K562 (cell line): Measurements from ENCODE around the gene CERCAM. TPM values are rescaled to one million over a fixed set of nuclear protein-coding genes. Genes with fewer than 3 reads are reported as not detected.

ENCODE experiments used
- CREB1 ChIP-seq, 2 experiments: sonication (generic) in 1 of 2; formaldehyde crosslinking in 1 of 2; IDR thresholded peaks; 2 replicates each; pipeline versions ENCODE4 v1.6.1 to v1.8.0; 2012 to 2022; ENCODE audit warnings: inconsistent platforms in 1 of 2, mild to moderate bottlenecking in 1 of 2, missing genetic modification reagents in 1 of 2, moderate library complexity in 1 of 2
- CREBBP ChIP-seq: IDR thresholded peaks from one replicate; pipeline ENCODE4 v1.6.1; 2012; ENCODE audit warnings: low read depth, mild to moderate bottlenecking, control low read depth, inconsistent platforms, low read length
- E2F5 ChIP-seq: sonication (generic); formaldehyde crosslinking; IDR thresholded peaks from 2 replicates; pipeline ENCODE4 v1.8.0; 2022; ENCODE audit warnings: mild to moderate bottlenecking, missing genetic modification reagents
- HDAC2 ChIP-seq: fragments of 450-650 bp; IDR thresholded peaks from 2 replicates; pipeline ENCODE4 v1.6.1; 2016; ENCODE audit warnings: mild to moderate bottlenecking
- HES1 ChIP-seq: fragments of 450-650 bp; IDR thresholded peaks from 2 replicates; pipeline ENCODE4 v1.6.1; 2016; ENCODE audit warnings: low read depth, mild to moderate bottlenecking, moderate library complexity
- KAT2B ChIP-seq: IDR thresholded peaks from one replicate; pipeline ENCODE4 v1.6.1; 2012; ENCODE audit warnings: low read depth, mild to moderate bottlenecking, control low read depth, inconsistent platforms, low read length, moderate library complexity
- PCBP1 ChIP-seq: fragments of 200-400 bp; formaldehyde crosslinking; IDR thresholded peaks from 2 replicates; pipeline ENCODE4 v1.6.1; 2018; ENCODE audit warnings: mild to moderate bottlenecking, low read depth, low read length; ENCODE audit not compliant: poor library complexity, severe bottlenecking
- PREB ChIP-seq: sonication (generic); formaldehyde crosslinking; IDR thresholded peaks from 2 replicates; pipeline ENCODE4 v1.8.1; 2023; ENCODE audit warnings: mild to moderate bottlenecking, missing genetic modification reagents
- PRPF4 ChIP-seq: fragments of 200-400 bp; formaldehyde crosslinking; IDR thresholded peaks from one replicate; pipeline ENCODE4 v1.6.1; 2017; ENCODE audit warnings: low read length, low read depth, mild to moderate bottlenecking; ENCODE audit not compliant: insufficient read depth, poor library complexity, severe bottlenecking
- SREBF1 ChIP-seq: fragments of 150-350 bp; IDR thresholded peaks from 2 replicates; pipeline ENCODE4 v1.6.1; 2014; ENCODE audit warnings: antibody characterized with exemption, low read depth, low read length, borderline replicate concordance
- TCF7L2 ChIP-seq: fragments of 150-350 bp; IDR thresholded peaks from 2 replicates; pipeline ENCODE4 v1.6.1; 2016; ENCODE audit warnings: low read depth, mild to moderate bottlenecking, low read length, moderate library complexity
- ZBTB11 ChIP-seq, 3 experiments: fragments of 200-800 bp in 1 of 3; fragments of 250-450 bp in 1 of 3; fragments of 450-650 bp in 1 of 3; sonication (Bioruptor Pico) in 1 of 3; sonication (Bioruptor generic) in 1 of 3; formaldehyde crosslinking in 1 of 3; IDR thresholded peaks; 2 replicates each; pipeline versions ENCODE4 v1.6.1 to v1.8.0; 2016 to 2022; ENCODE audit warnings: mild to moderate bottlenecking in 2 of 3, missing genetic modification characterization in 2 of 3, missing compliant biosample characterization in 1 of 3, moderate library complexity in 1 of 3
- ZBTB12 ChIP-seq: fragments of 250-450 bp; sonication (Bioruptor Pico); IDR thresholded peaks from 2 replicates; pipeline ENCODE4 v1.4.0; 2020
- ZBTB9 ChIP-seq: fragments of 450-650 bp; formaldehyde crosslinking; IDR thresholded peaks from 2 replicates; pipeline ENCODE4 v1.4.0; 2020; ENCODE audit warnings: mild to moderate bottlenecking, moderate library complexity
- ZNF146 ChIP-seq: IDR thresholded peaks from one replicate; pipeline ENCODE4 v1.6.1; 2018; ENCODE audit warnings: missing compliant biosample characterization; ENCODE audit not compliant: unreplicated experiment
- ZNF217 ChIP-seq: sonication (generic); formaldehyde crosslinking; IDR thresholded peaks from 2 replicates; pipeline ENCODE4 v1.8.0; 2022; ENCODE audit warnings: mild to moderate bottlenecking, missing genetic modification reagents
- ZNF707 ChIP-seq: fragments of 250-450 bp; sonication (Bioruptor Pico); conservative IDR thresholded peaks from 2 replicates; pipeline ENCODE4 v1.8.0; 2022; ENCODE audit warnings: inconsistent platforms, mild to moderate bottlenecking, moderate library complexity
- polyA plus RNA-seq, 8 experiments: library from polyadenylated mRNA; depleted of rRNA in 4 of 8; stranded (reverse) in 5 of 8; unstranded in 3 of 8; fragments of >200 nt; fragmentation: Nextera tagmentation in 2 of 8; fragmentation: Illumina TruSeq in 1 of 8; extraction: Ambion mirVana in 2 of 8; extraction: Trizol in 1 of 8; gene quantifications; 2 replicates each; pipeline versions ENCODE4 v1.2.1 to v1.2.3, GENCODE V29; 2011 to 2014; ENCODE audit warnings: inconsistent platforms in 1 of 8, missing spikeins in 1 of 8
- total RNA-seq, 7 experiments: library from RNA; depleted of rRNA in 6 of 7; stranded (reverse); fragments of >200 nt in 6 of 7; fragmentation: Illumina TruSeq in 2 of 7; extraction: Trizol in 2 of 7; gene quantifications; 2 replicates each; pipeline versions ENCODE4 v1.2.1 to v1.2.3, GENCODE V29; 2011 to 2021; ENCODE audit warnings: low replicate concordance in 1 of 7

Gene CERCAM
- total and polyA plus RNA-seq, 9 of the 15 experiments (the other 6 are each of a cell fraction or from before 2014, with no cell fraction given) = 0.75 to 24.0 (median 18.0) TPM

GRCh38 chr9:128455849-128456612, 35.4 kb downstream of the CERCAM start, which contains the start of gene ODF2 (continued):
- TF ChIP-seq ZBTB11 (CRISPR knock-in tag; IDR thresholded peaks at IDR 0.05) = peak in 1 of 3 experiments; percentile 22; a peak in 1 of 6 replicates
- no peak for TF ChIP-seq E2F5 (CRISPR knock-in tag)
- no peak for TF ChIP-seq ZBTB9 (CRISPR knock-in tag)
- no peak for TF ChIP-seq ZNF217
- no peak for TF ChIP-seq HES1
- TF ChIP-seq ZNF707 (CRISPR knock-in tag) = no peak
- TF ChIP-seq KAT2B = no peak
- peak; percentile 82 for TF ChIP-seq CREB1 (IDR thresholded peaks at IDR 0.05)
- TF ChIP-seq CREB1 (CRISPR knock-in tag; IDR thresholded peaks at IDR 0.05) = peak; percentile 89
- no peak for TF ChIP-seq PREB (CRISPR knock-in tag)
- TF ChIP-seq TCF7L2 = no peak
- peak; percentile 92; the same call in 1 of the 2 replicates for TF ChIP-seq HDAC2
- no peak for TF ChIP-seq CREBBP
- no peak for TF ChIP-seq SREBF1
- TF ChIP-seq ZBTB12 (CRISPR knock-in tag) = peak; percentile 72
- TF ChIP-seq ZNF146 (CRISPR knock-in tag) = no peak
- TF ChIP-seq PCBP1 = no peak
- TF ChIP-seq PRPF4 = no peak
